Measurements from ENCODE around the gene BUD13.

The BUD13 gene

DNA sequence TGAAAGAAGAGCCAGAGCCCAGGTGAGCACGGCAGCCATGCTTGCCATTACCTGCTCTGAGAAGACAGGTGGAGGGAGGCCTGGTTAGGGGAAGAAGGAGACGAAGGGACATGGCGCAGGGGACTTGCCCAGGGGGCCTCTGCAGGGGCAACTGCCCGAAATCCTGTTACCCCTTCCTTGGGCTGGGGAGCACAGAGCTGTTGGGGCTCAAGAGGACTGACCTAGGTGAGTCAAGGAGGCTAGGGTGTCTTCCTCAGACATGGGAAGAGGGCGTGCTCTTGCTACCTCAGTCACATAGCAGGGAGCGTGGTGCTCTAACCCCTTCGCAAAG lies 19.0 kb upstream of the BUD13 start, which contains the start of gene APOA5:
Gene APOA5, minus strand, starts transcription at position 67 of the 331 bp plus-strand sequence. Its CDS starts 19 bp downstream, at position 48.
- Histone ChIP-seq H4K20me1 (ENCODE audit: insufficient read depth, low read length) (no peaks in the 10 kb centered on the region), H3K27me3 (replicated peaks; ENCODE audit: insufficient read depth, low read length) (no peaks in the 10 kb centered on the region)

DNA sequence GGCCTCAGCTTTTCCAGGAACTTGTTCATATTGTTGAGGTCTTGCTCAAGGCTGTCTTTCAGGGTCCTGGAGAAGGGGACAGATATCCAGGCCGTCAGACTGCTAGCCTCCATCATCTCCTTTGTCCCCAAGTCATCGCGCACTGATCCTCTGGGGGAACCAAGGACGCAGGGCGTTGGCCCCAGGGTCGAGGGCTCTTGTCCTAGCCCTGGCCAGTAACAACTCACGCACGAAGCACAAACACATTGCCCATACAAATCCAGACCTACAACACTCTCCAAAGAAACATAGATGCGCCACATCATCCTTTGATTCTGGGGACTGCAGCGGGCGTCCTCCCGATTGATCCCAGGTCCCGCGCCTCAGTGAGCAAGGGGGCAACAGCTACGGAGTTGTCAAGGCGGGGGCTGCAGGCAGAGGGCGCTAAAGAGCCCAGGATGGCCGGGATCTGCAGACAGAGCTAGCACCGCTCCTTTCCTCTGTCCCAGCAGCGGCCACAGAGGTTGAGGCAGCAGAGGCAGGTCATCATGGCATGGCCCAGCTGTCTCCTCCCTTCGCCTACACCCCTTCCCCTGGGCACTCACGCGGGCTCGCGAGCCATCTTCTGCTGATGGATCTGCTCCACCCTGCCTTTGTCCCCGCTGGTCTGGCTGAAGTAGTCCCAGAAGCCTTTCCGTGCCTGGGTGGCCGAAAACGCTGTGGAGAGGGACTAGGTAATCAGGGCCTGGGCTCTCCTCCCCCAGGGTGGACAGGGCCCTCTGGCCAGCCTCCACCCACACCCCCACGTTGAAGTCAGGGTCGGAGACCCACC lies 18.4 kb upstream of the BUD13 start:
- Histone ChIP-seq H3K27me3 (replicated peaks; ENCODE audit: insufficient read depth, low read length) (no peaks in the 10 kb centered on the region), H3K9me3 (replicated peaks; ENCODE audit: insufficient read depth, low read length) (no peaks in the 10 kb centered on the region), H3K4me1 (ENCODE audit: low read length) (peaks cover 17% of the 10 kb centered on the region), H4K20me1 (ENCODE audit: insufficient read depth, low read length) (no peaks in the 10 kb centered on the region), H3F3A (ENCODE audit: insufficient read depth, low read length) (no peaks in the 10 kb centered on the region; the same call in 1 of the 2 replicates), H3K4me3 (ENCODE audit: low read length) (peak overlapping the region; percentile 33), H3K9ac (ENCODE audit: low read length) (no peak overlapping the region; the same call in 1 of the 2 replicates), H3K79me2 (ENCODE audit: low read length) (peaks cover 17% of the 10 kb centered on the region), H3K9me2 (replicated peaks; ENCODE audit: insufficient read depth, low read length) (no peaks in the 10 kb centered on the region), H3K4me2 (ENCODE audit: low read depth, low read length) (peak overlapping the region; percentile 86), H3K36me3 (replicated peaks; ENCODE audit: insufficient read depth, low read length) (no peaks in the 10 kb centered on the region), H2AFZ (ENCODE audit: low read length) (peak overlapping the region; percentile 85), H3K27ac (ENCODE audit: low read length) (no peak overlapping the region)
- peak; percentile 70 for DNase-seq
- TF ChIP-seq, protein P1, sequence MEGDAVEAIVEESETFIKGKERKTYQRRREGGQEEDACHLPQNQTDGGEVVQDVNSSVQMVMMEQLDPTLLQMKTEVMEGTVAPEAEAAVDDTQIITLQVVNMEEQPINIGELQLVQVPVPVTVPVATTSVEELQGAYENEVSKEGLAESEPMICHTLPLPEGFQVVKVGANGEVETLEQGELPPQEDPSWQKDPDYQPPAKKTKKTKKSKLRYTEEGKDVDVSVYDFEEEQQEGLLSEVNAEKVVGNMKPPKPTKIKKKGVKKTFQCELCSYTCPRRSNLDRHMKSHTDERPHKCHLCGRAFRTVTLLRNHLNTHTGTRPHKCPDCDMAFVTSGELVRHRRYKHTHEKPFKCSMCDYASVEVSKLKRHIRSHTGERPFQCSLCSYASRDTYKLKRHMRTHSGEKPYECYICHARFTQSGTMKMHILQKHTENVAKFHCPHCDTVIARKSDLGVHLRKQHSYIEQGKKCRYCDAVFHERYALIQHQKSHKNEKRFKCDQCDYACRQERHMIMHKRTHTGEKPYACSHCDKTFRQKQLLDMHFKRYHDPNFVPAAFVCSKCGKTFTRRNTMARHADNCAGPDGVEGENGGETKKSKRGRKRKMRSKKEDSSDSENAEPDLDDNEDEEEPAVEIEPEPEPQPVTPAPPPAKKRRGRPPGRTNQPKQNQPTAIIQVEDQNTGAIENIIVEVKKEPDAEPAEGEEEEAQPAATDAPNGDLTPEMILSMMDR (IDR thresholded peaks at IDR 0.05; ENCODE audit: low read length) = peak; percentile 88
- TF ChIP-seq EZH2 (optimal IDR thresholded peaks at IDR 0.05; ENCODE audit: low read depth, low read length) = no peak

More for the DNA sequence above, 19.0 kb upstream of the BUD13 start, which contains the start of gene APOA5:
- Histone ChIP-seq H3K4me1 (ENCODE audit: low read length) (peaks cover 11% of the 10 kb centered on the region), H3K79me2 (ENCODE audit: low read length) (peaks cover 11% of the 10 kb centered on the region), H3F3A (ENCODE audit: insufficient read depth, low read length) (no peaks in the 10 kb centered on the region), H3K9me2 (replicated peaks; ENCODE audit: insufficient read depth, low read length) (no peaks in the 10 kb centered on the region), H3K9me3 (replicated peaks; ENCODE audit: insufficient read depth, low read length) (no peaks in the 10 kb centered on the region), H3K27ac (ENCODE audit: low read length) (no peak within 1 kb of the TSS), H3K36me3 (replicated peaks; ENCODE audit: insufficient read depth, low read length) (no peaks in the 10 kb centered on the region), H3K4me3 (ENCODE audit: low read length) (peak within 1 kb of the TSS; percentile 33), H3K4me2 (ENCODE audit: low read depth, low read length) (peak within 1 kb of the TSS; percentile 86), H2AFZ (ENCODE audit: low read length) (peak within 1 kb of the TSS; percentile 85), H3K9ac (ENCODE audit: low read length) (no peak within 1 kb of the TSS; the same call in 1 of the 2 replicates)
- TF ChIP-seq EZH2phosphoT487 (IDR thresholded peaks at IDR 0.05; ENCODE audit: low read length) (no peak), EZH2 (optimal IDR thresholded peaks at IDR 0.05; ENCODE audit: low read depth, low read length) (no peak)
- TF ChIP-seq, protein P1 (IDR thresholded peaks at IDR 0.05; ENCODE audit: low read length) = no peak
- no peak for DNase-seq

DNA sequence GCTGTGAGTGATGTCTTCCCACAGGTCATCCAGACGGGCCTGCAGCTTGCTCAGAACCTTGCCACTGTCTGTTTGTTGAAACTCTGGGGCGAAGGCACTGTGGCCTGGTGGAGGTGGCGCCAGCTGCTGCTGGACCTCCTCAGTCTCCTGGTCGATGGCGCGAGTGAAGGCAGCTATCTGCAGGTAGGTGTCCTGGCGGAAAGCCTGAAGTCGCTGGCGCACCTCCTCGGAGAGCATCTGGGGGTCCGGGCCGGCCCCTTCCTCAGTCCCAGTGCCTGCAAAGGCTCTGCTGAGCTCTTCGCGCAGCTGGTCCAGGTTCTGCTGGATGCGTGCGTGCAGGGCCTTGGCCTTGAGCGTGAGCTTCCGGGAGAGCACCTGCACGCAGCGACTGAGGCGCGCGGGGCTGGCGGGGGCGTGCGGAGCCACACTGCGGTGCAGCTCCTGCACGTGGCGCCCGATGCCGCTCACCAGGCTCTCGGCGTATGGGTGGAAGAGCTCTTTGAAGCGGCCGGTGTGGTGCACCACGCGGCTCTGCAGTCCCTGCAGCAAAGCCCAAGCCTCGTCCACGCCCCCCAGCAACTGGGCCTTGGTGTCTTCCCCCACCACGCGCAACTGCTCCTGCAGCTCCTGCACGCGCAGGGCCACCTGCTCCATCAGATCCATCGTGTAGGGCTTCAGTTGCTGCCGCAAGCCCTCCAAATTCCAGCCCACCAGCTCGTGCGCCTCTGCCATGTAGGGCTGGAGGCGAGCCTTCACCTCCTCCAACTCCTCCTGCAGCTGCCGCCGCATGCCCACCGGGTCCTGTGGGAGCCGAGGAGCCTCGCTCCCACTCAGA lies 17.6 kb upstream of the BUD13 start:
- H2AFZ ChIP-seq (ENCODE audit: low read length) = peak overlapping the region; percentile 85
- no peaks in the 10 kb centered on the region; the same call in 1 of the 2 replicates for H3F3A ChIP-seq (ENCODE audit: insufficient read depth, low read length)
- no peak overlapping the region for H3K4me3 ChIP-seq (ENCODE audit: low read length)
- H3K27me3 ChIP-seq (replicated peaks; ENCODE audit: insufficient read depth, low read length) = no peaks in the 10 kb centered on the region
- peak overlapping the region; percentile 86 for H3K4me2 ChIP-seq (ENCODE audit: low read depth, low read length)
- no peaks in the 10 kb centered on the region for H3K9me2 ChIP-seq (replicated peaks; ENCODE audit: insufficient read depth, low read length)
- no peak overlapping the region for H3K9ac ChIP-seq (ENCODE audit: low read length)
- DNase-seq = no peak
- peaks cover 20% of the 10 kb centered on the region for H3K4me1 ChIP-seq (ENCODE audit: low read length)
- H3K79me2 ChIP-seq (ENCODE audit: low read length) = peaks cover 25% of the 10 kb centered on the region
- TF ChIP-seq, protein P1 (IDR thresholded peaks at IDR 0.05; ENCODE audit: low read length) = no peak
- TF ChIP-seq EZH2 (optimal IDR thresholded peaks at IDR 0.05; ENCODE audit: low read depth, low read length) (no peak), EZH2phosphoT487 (IDR thresholded peaks at IDR 0.05; ENCODE audit: low read length) (no peak)
- no peak overlapping the region for H3K27ac ChIP-seq (ENCODE audit: low read length)
- no peaks in the 10 kb centered on the region for H4K20me1 ChIP-seq (ENCODE audit: insufficient read depth, low read length)
- H3K9me3 ChIP-seq (replicated peaks; ENCODE audit: insufficient read depth, low read length) = no peaks in the 10 kb centered on the region
- H3K36me3 ChIP-seq (replicated peaks; ENCODE audit: insufficient read depth, low read length) = no peaks in the 10 kb centered on the region
